ENCODE measurements around the gene ZNF30.

Gene ZNF30

DNA sequence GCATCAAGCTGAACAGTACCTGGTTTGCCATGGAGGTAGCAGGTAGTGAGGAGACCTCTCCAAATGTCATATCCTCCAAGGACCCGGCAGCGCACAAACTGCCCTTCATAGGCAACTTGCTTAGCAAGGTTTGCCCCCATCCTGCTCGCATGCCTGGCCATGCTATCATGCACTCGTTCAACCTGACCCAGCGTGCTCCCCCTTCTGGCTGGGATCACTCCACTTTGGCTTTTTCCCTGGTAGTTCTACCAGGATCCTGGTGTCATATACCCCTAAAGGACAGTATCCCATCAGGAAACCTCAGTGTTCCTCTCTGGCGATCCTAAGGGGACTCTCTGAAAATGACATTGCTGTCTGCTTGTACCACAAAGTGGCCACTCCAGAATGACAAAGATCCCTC, 38.6 kb upstream of the ZNF30 start:
- WGBS, 2 donors (ENCODE audit: extremely low coverage in 2 of 2, insufficient read length in 2 of 2, insufficient replicate concordance in 1 of 2): no CpG with 5 or more reads among the region's 6 CpGs
- no peak overlapping the region for H2AK5ac ChIP-seq (ENCODE audit: low read depth, low read length)
- H2AFZ ChIP-seq (ENCODE audit: low read length): no peak overlapping the region
- H2BK12ac ChIP-seq (ENCODE audit: low read length): no peak overlapping the region
- no peak overlapping the region for H3K4me2 ChIP-seq (ENCODE audit: insufficient read depth, low read length, poor library complexity, severe bottlenecking)
- H3K18ac ChIP-seq (ENCODE audit: low read length): no peak overlapping the region
- H3K36me3 ChIP-seq (replicated peaks in 1 of 2; ENCODE audit: control insufficient read depth in 2 of 2, insufficient read depth in 2 of 2, low read length in 2 of 2): no peaks in the 10 kb centered on the region
- H3K4me3 ChIP-seq (ENCODE audit: low read length in 2 of 2): no peak overlapping the region
- no peak overlapping the region for H2BK120ac ChIP-seq (ENCODE audit: low read depth, low read length)
- H3K9me3 ChIP-seq (replicated peaks in 1 of 2; ENCODE audit: control insufficient read depth in 2 of 2, insufficient read depth in 1 of 2, low read depth in 1 of 2, low read length in 2 of 2): peaks cover 0 to 18% of the 10 kb centered on the region in 2 donors
- H2BK15ac ChIP-seq (ENCODE audit: low read length): no peak overlapping the region
- no peak for DNase-seq (ENCODE audit: low spot score)
- no peak overlapping the region for H3K9ac ChIP-seq (ENCODE audit: low read depth, low read length, poor library complexity)
- no peaks in the 10 kb centered on the region for H3K27me3 ChIP-seq (ENCODE audit: control insufficient read depth in 3 of 3, insufficient read depth in 3 of 3, low read depth in 1 of 3, low read length in 3 of 3)
- H3K27ac ChIP-seq (replicated peaks; ENCODE audit: low read length): no peak overlapping the region
- no peak overlapping the region for H4K91ac ChIP-seq (ENCODE audit: low read depth, low read length, poor library complexity)
- H2BK5ac ChIP-seq (ENCODE audit: low read length): no peak overlapping the region
- H4K8ac ChIP-seq (ENCODE audit: low read depth, low read length): no peak overlapping the region
- H3K23ac ChIP-seq (ENCODE audit: low read depth, low read length, poor library complexity): no peak overlapping the region
- H3K79me1 ChIP-seq (ENCODE audit: low read depth, low read length): no peaks in the 10 kb centered on the region
- H3K4me1 ChIP-seq (ENCODE audit: control insufficient read depth in 2 of 2, insufficient read depth in 1 of 2, low read depth in 1 of 2, low read length in 2 of 2): no peaks in the 10 kb centered on the region
- H3K14ac ChIP-seq (ENCODE audit: low read length): no peak overlapping the region
- no peak overlapping the region for H3K4ac ChIP-seq (ENCODE audit: low read length)

DNA sequence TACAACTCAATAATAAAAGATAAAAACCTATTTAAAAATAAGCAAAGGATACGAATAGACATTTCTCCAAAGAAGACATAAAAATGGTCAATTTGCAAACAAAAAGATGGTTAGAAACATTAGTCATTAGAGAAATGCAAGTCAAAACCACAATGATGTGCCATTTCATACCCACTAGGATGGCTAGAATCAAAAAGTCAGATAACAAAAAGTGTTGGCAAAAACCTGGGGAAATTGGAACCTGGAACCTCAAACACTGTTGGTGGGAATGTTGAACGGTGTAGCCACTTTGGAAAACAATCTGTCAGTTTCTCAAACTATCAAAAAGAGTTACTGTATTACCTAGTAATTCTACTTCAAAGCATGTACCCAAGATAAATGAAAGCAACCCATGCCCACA, 26.5 kb upstream of the ZNF30 start:
- Histone ChIP-seq H2BK5ac (ENCODE audit: low read length) (no peak overlapping the region), H3K4me2 (ENCODE audit: insufficient read depth, low read length, poor library complexity, severe bottlenecking) (no peak overlapping the region), H4K8ac (ENCODE audit: low read depth, low read length) (no peak overlapping the region), H2AK5ac (ENCODE audit: low read depth, low read length) (no peak overlapping the region), H3K4ac (ENCODE audit: low read length) (no peak overlapping the region), H3K9ac (ENCODE audit: low read depth, low read length, poor library complexity) (no peak overlapping the region), H2BK12ac (ENCODE audit: low read length) (no peak overlapping the region), H3K9me3 (replicated peaks in 1 of 2; ENCODE audit: control insufficient read depth in 2 of 2, insufficient read depth in 1 of 2, low read depth in 1 of 2, low read length in 2 of 2) (peaks cover 0 to 4% of the 10 kb centered on the region in 2 donors), H2BK15ac (ENCODE audit: low read length) (no peak overlapping the region), H3K4me3 (ENCODE audit: low read length in 2 of 2) (no peak overlapping the region), H3K36me3 (replicated peaks in 1 of 2; ENCODE audit: control insufficient read depth in 2 of 2, insufficient read depth in 2 of 2, low read length in 2 of 2) (no peaks in the 10 kb centered on the region), H3K27me3 (ENCODE audit: control insufficient read depth in 3 of 3, insufficient read depth in 3 of 3, low read depth in 1 of 3, low read length in 3 of 3) (peaks cover under 1 to 21% (median 13%) of the 10 kb centered on the region in 3 experiments), H3K18ac (ENCODE audit: low read length) (no peak overlapping the region), H3K4me1 (ENCODE audit: control insufficient read depth in 2 of 2, insufficient read depth in 1 of 2, low read depth in 1 of 2, low read length in 2 of 2) (no peaks in the 10 kb centered on the region), H3K14ac (ENCODE audit: low read length) (no peak overlapping the region), H3K79me1 (ENCODE audit: low read depth, low read length) (no peaks in the 10 kb centered on the region), H3K23ac (ENCODE audit: low read depth, low read length, poor library complexity) (no peak overlapping the region), H2AFZ (ENCODE audit: low read length) (no peak overlapping the region), H4K91ac (ENCODE audit: low read depth, low read length, poor library complexity) (no peak overlapping the region), H3K27ac (replicated peaks; ENCODE audit: low read length) (no peak overlapping the region), H2BK120ac (ENCODE audit: low read depth, low read length) (no peak overlapping the region)
- DNase-seq (ENCODE audit: low spot score): no peak
- WGBS, 2 donors (ENCODE audit: extremely low coverage in 2 of 2, insufficient read length in 2 of 2, insufficient replicate concordance in 1 of 2): no CpG with 5 or more reads among the region's 2 CpGs

DNA sequence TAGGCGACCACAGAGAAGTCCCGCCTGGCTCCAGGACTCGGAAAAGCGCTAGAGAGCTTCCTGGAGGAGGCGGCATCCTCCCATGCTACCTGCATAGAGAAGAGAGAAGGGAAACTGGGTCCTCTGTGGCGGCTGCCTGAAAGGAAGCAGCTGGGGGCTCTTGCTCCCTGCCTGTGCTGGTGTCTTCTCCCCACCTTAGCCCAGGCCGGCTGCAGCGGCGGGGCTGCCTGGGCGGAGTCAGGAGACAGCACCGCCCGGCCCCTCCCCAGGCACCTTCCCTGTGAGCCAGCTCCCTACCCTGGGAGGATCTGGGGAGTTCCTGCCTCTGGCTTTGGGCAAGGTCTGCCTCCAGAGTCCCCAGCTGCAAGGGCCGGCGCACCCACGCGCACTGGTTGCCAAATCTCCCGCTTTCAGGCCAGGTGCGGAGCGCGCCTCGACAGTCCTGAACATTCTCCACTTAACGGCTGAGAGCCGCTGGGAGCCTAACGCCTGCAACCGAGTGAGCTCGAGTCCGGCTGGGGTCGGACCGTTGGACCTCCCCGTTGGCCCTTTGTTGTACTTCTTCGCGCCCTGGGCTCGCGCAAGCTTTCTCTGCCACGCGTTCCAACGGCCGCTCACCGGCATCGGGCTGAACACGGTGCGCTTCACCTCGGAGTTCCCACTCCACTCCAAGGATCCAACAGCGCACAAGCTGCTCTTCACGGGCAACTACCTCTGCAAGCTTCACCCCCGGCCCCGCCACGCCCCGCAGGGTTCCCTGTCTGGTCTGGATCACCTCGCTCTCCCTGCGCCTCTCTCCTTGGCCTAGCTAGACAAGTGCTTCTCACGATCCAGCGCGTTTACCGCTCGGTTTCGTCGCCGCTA, 21.8 kb upstream of the ZNF30 start:
- Histone ChIP-seq H3K4me1 (ENCODE audit: control insufficient read depth in 2 of 2, insufficient read depth in 1 of 2, low read depth in 1 of 2, low read length in 2 of 2) (no peaks in the 10 kb centered on the region), H3K4me3 (ENCODE audit: low read length in 2 of 2) (peak overlapping the region in 1 of 2 donors; percentile 7), H3K23ac (ENCODE audit: low read depth, low read length, poor library complexity) (no peak overlapping the region), H3K9me3 (replicated peaks in 1 of 2; ENCODE audit: control insufficient read depth in 2 of 2, insufficient read depth in 1 of 2, low read depth in 1 of 2, low read length in 2 of 2) (peaks cover 1 to 11% of the 10 kb centered on the region in 2 donors), H2BK12ac (ENCODE audit: low read length) (no peak overlapping the region), H3K36me3 (replicated peaks in 1 of 2; ENCODE audit: control insufficient read depth in 2 of 2, insufficient read depth in 2 of 2, low read length in 2 of 2) (no peaks in the 10 kb centered on the region), H2AK5ac (ENCODE audit: low read depth, low read length) (no peak overlapping the region), H3K27ac (replicated peaks; ENCODE audit: low read length) (no peak overlapping the region), H2BK5ac (ENCODE audit: low read length) (no peak overlapping the region), H2AFZ (ENCODE audit: low read length) (peak overlapping the region; percentile 79), H3K79me1 (ENCODE audit: low read depth, low read length) (no peaks in the 10 kb centered on the region), H3K9ac (ENCODE audit: low read depth, low read length, poor library complexity) (peak overlapping the region; percentile 75), H3K18ac (ENCODE audit: low read length) (peak overlapping the region; percentile 91), H2BK120ac (ENCODE audit: low read depth, low read length) (peak overlapping the region; percentile 37), H4K91ac (ENCODE audit: low read depth, low read length, poor library complexity) (no peak overlapping the region), H3K14ac (ENCODE audit: low read length) (peak overlapping the region; percentile 61), H4K8ac (ENCODE audit: low read depth, low read length) (no peak overlapping the region), H3K4me2 (ENCODE audit: insufficient read depth, low read length, poor library complexity, severe bottlenecking) (peak overlapping the region; percentile 51), H2BK15ac (ENCODE audit: low read length) (peak overlapping the region; percentile 7), H3K4ac (ENCODE audit: low read length) (no peak overlapping the region), H3K27me3 (ENCODE audit: control insufficient read depth in 3 of 3, insufficient read depth in 3 of 3, low read depth in 1 of 3, low read length in 3 of 3) (peaks cover 2 to 36% (median 24%) of the 10 kb centered on the region in 3 experiments)
- WGBS, 2 donors (ENCODE audit: extremely low coverage in 2 of 2, insufficient read length in 2 of 2, insufficient replicate concordance in 1 of 2): no CpG with 5 or more reads among the region's 59 CpGs
- DNase-seq (ENCODE audit: low spot score): no peak

DNA sequence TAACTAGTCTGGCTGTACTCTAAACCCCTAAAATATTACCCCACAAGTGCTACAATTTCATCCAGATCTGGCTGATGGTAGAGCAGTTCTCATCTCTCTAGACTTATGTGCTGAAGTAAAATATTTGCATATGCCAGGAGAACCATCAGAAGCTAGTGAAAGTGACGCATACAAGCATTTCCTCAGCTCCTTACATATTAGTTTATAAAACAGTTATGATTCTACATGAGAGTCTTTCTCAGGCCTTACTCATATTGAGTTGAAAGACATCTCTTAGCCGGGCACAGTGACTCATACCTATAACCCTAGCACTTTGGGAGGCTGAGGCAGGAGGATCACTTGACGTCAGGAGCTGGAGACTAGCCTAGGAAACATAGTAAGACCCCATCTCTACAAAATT, 15.9 kb upstream of the ZNF30 start:
- no peak for DNase-seq (ENCODE audit: low spot score)
- WGBS, 2 donors (ENCODE audit: extremely low coverage in 2 of 2, insufficient read length in 2 of 2, insufficient replicate concordance in 1 of 2): no CpG with 5 or more reads among the region's 3 CpGs
- H2BK120ac ChIP-seq (ENCODE audit: low read depth, low read length): no peak overlapping the region
- H3K23ac ChIP-seq (ENCODE audit: low read depth, low read length, poor library complexity): no peak overlapping the region
- H3K4me2 ChIP-seq (ENCODE audit: insufficient read depth, low read length, poor library complexity, severe bottlenecking): no peak overlapping the region
- H2BK12ac ChIP-seq (ENCODE audit: low read length): no peak overlapping the region
- no peak overlapping the region for H3K18ac ChIP-seq (ENCODE audit: low read length)
- H2AFZ ChIP-seq (ENCODE audit: low read length): no peak overlapping the region
- peaks cover 2 to 7% of the 10 kb centered on the region in 2 donors for H3K9me3 ChIP-seq (replicated peaks in 1 of 2; ENCODE audit: control insufficient read depth in 2 of 2, insufficient read depth in 1 of 2, low read depth in 1 of 2, low read length in 2 of 2)
- no peak overlapping the region for H3K4me3 ChIP-seq (ENCODE audit: low read length in 2 of 2)
- H4K91ac ChIP-seq (ENCODE audit: low read depth, low read length, poor library complexity): no peak overlapping the region
- H3K14ac ChIP-seq (ENCODE audit: low read length): no peak overlapping the region
- no peak overlapping the region for H3K9ac ChIP-seq (ENCODE audit: low read depth, low read length, poor library complexity)
- no peak overlapping the region for H3K4ac ChIP-seq (ENCODE audit: low read length)
- no peaks in the 10 kb centered on the region for H3K36me3 ChIP-seq (replicated peaks in 1 of 2; ENCODE audit: control insufficient read depth in 2 of 2, insufficient read depth in 2 of 2, low read length in 2 of 2)
- no peak overlapping the region for H3K27ac ChIP-seq (replicated peaks; ENCODE audit: low read length)
- H3K27me3 ChIP-seq (ENCODE audit: control insufficient read depth in 3 of 3, insufficient read depth in 3 of 3, low read depth in 1 of 3, low read length in 3 of 3): peaks cover 0 to 9% (median 6%) of the 10 kb centered on the region in 3 experiments
- H3K79me1 ChIP-seq (ENCODE audit: low read depth, low read length): no peaks in the 10 kb centered on the region
- H4K8ac ChIP-seq (ENCODE audit: low read depth, low read length): no peak overlapping the region
- no peak overlapping the region for H2BK15ac ChIP-seq (ENCODE audit: low read length)
- no peak overlapping the region for H2AK5ac ChIP-seq (ENCODE audit: low read depth, low read length)
- H3K4me1 ChIP-seq (ENCODE audit: control insufficient read depth in 2 of 2, insufficient read depth in 1 of 2, low read depth in 1 of 2, low read length in 2 of 2): no peaks in the 10 kb centered on the region
- H2BK5ac ChIP-seq (ENCODE audit: low read length): no peak overlapping the region
